HuH-7.5 (cell line): ENCODE data around the gene MAPK8IP3.
"Not testable (repeated sequence)": the region's sequence is repeated elsewhere in the genome, so short reads cannot be mapped to it uniquely, and the experiment has no call there.

Experiments used
- DNase-seq: peaks from one replicate; pipeline ENCODE4 v3.0.0; 2011; ENCODE audit warnings: low spot score

MAPK8IP3 gene

DNA sequence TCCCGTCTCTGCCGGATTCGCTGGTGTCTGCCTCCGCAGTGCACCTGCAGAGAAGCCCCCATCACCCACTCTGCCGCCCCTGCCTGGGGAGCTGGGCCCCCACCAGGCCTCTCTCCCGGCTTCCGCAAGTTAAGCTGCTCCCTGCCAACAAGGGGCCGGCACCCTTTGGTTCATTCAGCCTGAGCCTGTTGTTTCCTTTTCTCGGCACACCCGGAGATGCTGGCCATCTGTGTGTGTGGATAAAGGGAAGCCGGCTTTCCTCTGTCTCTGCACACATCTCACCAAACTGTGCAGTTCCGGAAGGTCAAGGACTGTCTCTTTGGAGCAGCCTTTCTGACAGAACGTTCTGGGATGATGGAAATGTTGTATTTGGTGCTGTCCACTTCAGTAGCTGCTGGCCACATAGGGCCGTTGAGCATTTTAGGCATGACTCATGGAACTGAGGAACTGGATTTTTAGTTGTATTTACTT, 6.8 kb downstream of the MAPK8IP3 start:
- DNase-seq = no peak

DNA sequence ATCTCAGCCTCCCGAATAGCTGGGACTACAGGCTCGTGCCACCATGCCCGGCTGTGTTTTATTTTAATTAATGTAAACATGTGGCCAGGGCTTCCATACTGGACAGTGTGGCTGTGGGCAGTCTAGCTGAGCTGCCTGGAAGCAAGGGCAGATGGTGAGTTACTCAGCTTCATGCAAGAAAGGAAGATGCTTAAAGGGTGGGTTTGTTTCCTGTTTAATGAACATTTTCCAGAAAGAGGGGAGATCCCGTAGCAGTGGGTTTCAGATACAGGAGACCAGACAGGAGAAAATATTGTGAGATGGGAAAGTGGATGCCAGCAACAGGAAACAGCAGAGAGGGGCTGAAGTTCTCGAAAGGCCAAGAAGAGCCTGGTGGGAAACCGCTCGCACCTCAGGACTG, 7.3 kb downstream of the MAPK8IP3 start:
- DNase-seq = no peak

DNA sequence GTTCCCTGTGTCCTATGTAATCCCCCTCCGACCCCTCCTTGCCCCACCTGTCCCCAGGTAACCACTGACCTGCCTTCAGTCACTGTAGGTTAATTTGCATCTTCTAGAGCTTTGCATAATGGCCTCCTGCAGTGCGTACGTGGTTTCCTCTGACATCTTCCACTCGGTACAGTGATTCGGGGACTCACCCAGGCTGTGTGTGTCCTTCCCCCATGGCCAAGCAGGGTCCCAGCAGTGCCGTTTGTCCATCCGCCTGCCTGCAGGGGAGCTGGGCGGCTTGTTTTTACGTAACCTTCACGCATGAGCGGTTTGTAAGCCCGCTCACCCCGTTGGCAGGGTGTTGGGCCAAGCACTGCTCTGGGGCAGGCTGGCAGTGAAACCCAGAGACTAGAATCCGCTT, 7.9 kb downstream of the MAPK8IP3 start:
- no peak for DNase-seq

DNA sequence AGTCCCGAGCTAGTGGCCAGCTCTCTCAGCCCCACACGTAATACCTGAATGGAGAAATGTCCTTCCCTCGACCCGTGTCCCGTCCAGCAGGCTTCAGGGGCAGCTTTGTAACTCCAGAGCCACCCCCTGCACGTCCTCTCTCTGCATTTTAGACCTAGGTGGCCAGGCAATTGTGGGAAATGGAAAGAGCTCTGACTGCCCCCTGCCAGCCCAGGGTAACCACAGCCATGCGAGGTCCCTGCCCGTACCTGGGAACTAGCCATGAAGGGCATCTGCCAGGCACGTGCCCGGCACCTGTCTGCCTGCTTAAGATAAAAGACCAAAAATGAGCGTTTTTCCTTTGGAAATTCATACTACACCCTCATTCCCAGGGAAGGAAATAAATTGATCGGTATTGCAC, 9.2 kb downstream of the MAPK8IP3 start:
- DNase-seq = no peak

DNA sequence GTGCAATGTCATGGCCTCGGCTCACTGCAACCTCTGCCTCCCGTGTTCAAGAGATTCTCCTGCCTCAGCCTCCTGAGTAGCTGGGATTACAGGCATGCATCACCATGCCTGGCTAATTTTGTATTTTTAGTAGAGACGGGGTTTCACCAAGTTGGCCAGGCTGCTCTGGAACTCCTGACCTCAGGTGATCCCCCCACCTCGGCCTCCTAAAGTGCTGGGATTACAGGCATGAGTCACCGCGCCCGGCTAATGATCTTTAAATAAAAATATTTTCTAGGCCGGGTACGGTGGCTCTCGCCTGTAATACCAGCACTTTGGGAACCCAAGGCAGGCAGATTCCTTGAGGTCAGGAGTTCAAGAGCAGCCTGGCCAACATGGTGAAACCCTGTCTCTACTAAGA, 12.2 kb downstream of the MAPK8IP3 start:
- not testable (repeated sequence) for DNase-seq

DNA sequence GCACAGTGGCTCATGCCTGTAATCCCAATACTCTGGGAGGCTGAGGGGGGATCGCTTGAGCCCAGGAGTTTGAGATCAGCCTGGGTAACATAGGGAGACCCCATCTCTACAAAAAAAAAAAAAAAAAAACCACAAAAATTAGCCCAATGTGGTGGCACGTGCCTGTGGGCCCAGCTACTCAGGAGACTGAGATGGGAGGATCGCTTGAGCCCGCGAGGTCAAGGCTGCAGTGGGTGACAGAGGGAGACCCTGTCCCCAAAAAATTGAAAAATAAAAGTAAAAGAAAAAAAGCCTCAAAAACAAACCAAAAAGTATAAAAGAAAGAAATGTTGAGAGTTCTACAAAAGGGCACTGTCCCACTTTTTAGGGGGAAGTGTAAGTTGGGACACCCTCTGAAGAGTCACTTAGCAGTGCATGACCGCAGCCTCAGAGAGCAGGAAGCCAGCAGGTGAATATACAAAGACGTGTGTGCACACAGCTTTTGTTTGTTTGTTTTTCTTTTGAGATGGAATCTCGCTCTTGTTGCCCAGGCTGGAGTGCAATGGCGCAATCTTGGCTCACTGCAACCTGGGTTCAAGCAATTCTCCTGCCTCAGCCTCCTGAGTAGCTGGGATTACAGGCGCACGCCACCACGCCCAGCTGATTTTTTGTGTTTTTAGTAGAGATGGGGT, 13.7 kb downstream of the MAPK8IP3 start:
- DNase-seq = peak; percentile 48

DNA sequence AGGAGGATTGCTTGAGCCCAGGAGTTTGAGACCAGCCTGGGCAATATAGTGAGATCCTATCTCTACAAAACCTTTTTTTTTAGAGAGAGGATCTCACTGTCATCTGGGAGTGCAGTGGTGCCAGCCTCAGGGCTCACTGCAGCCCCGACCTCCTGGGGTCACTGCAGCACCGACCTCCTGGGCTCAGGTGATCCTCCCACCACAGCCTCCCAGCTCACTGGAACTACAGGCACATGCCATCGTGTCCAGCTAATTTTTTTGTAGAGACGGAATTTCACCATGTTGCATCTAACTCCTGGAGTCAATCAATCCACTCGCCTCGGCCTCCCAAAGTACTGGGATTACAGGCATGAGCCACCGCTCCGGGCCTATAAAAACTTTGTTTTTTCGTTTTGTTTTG, 15.4 kb downstream of the MAPK8IP3 start:
- no peak for DNase-seq

DNA sequence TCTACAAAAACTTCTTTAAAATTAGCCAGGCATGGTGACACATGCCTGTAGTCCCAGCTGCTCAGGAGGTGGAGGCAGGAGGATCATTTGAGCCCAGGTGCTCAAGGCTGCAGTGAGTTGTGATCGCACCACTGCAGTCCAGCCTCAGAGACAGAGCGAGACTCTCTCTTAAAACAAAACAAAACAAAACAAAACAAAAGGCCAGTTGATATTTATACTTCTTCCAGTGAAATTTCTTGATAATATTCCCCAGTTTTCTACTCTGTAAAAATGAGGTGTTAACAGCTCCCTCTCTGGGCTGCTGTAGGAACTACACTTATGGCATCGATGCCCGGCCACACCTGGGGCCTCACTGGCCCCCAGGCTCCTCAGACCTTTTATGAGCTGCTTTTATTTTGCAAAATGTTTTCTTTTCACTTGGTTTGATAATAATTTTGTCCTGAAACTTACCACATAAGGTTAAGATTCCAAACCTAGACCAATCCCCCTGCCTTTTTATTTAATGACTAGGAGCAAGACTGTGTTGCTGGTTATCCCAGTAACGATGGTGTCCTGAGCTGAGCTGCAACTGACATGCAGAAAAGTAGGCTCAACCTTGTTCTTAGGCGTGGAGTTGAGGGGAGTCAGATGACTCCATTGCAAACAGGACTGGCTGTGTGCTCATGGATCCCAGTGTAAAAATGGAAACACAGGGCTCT, 17.6 kb downstream of the MAPK8IP3 start:
- peak; percentile 57 for DNase-seq

DNA sequence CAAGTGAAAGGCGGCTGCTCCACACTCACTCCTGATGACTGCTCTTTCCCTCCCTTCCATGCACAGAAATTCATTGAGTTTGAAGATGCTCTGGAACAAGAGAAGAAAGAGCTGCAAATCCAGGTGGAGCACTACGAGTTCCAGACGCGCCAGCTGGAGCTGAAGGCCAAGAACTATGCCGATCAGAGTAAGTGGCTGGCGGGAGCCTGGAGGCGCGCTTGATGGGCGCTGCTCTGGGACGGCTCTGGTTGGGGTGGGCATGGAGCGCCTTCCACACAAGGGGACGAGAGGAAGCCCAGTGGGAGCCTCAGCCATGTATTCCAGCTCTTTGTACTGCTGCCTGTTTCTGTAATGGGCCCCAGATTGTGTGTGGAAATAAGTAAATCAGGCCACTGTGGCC, 18.5 kb downstream of the MAPK8IP3 start:
- no peak for DNase-seq

DNA sequence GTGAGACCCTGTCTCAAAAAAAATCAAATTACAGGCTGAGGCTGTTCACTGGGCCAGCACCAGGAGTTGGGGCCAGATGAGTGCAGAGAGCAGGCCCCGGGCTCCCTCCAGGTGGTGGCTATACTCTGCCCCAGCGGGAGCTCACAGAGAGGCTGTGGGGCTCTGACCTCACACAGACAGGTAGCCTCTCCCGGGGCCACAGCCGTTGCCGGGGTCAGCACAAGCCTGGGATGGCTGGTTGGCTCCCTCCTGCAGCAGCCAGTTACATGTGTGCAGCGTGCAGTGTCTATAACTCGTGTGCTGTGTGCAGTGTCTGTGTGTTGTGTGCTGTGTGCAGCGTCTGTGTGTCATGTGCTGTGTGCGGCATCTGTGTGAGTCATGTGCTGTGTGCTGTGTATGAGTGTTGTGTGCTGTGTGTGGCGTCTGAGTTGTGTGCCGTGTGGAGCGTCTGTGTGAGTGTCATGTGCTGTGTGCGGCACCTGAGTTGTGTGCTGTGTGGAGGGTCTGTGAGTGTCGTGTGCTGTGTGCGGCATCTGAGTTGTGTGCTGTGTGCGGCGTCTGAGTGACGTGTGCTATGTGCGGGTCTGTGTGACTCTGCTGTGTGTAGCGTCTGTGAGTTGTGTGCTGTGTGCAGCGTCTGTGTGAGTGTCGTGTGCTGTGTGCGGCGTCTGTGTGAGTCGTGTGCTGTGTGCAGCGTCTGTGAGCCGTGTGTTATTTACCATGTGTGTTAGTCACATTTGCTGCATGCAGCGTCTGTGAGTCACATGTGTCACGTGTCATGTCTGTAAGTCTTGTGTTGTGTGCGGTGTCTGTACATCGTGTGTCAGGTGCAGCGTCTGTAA, 20.9 kb downstream of the MAPK8IP3 start:
- DNase-seq = no peak

DNA sequence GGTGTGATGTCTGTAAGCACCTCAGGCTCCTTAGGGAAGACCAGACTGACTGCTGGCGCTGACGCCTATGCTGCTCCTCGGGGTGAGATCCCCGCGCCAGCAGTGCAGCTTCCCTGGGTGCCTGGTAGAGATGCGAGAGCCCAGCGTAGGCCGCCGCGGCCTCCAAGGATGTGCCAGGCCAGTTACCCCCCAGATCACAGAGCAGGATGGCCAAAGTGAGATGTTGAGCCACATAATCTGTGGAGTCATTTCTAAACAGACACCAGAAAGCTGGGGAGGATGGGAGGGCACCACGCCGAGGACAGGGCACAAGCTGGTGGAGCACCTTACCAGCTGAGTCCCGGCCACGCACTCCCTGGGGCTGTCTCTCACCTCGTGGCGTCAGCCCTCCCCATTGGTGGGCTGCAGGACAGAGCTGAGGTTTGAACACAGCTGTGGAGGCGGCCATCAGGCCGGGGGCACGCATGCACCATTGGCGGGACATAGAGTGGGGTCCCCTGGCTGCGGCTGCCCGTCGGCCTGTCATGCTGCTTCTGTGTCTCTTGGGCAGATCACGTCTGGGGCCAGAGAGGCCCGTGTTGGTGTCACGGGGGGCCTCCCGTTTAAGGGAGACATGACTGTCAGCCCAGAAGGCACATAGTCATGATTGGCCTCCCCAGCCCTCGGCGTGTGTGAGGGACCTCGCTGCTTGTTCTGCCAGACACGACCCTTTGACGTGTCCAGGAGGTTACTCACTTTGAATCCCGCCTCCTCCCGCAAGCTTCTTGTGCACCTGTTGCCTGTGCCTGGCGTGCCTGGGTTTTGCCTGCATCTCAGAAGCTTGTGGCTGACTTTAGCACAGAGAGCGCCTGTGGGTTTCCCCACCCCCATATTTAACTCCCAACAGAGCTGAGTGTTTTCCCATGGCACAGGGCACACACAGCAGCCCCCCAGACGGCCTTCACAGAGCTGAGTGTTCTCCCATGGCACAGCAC, 21.9 kb downstream of the MAPK8IP3 start:
- no peak for DNase-seq

DNA sequence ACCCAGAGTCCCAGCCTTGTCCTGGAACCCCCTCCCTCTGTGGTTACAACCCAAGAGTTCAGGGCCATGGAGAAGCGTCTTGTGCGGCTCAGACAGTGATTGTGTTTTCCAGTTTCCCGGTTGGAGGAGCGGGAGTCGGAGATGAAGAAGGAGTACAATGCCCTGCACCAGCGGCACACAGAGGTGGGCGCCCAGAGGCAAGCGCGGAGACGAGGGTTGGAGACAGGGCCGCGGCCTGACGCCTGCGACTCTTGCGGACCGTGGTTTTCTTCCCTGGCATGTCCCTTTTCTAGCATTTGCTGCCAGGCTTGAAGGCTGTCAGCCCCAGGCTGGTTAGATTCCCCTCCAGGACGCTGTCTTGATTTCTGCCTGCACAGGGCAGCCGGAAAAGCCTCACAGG, 23.0 kb downstream of the MAPK8IP3 start:
- no peak for DNase-seq

DNA sequence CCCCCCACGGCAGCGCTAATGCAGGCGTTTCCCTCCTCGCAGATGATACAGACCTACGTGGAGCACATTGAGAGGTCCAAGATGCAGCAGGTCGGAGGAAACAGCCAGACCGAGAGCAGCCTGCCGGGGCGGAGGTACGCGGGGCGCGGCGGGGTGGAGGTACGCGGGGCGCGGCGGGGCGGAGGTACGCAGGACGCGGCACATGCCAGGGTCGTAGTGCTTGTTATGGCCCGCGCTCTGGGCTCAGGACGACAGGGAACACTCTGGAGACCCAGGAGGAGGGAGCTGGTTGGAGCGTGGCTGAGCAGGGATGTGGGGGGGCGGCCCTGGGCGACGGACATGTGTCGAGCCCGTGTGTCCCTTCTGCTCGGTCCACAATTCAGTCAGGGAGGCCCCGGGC, 23.4 kb downstream of the MAPK8IP3 start:
- no peak for DNase-seq

DNA sequence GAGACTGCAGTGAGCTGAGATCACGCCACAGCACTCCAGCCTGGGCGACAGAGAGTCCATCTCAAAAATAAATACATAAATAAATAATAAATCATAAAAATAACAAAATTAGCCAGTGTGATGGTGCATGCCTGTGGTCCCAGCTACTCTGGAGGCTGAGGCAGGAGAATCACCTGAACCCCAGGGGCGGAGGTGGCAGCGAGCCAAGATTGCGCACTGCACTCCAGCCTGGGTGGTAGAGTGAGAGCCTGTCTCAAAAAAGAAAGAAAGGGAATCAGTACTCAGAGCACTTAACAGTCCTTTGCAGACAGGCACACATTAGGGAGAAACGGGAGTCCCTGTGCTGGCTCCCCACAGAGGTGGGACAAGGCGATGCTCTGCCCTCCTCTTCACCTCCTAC, 25.1 kb downstream of the MAPK8IP3 start:
- DNase-seq = no peak

DNA sequence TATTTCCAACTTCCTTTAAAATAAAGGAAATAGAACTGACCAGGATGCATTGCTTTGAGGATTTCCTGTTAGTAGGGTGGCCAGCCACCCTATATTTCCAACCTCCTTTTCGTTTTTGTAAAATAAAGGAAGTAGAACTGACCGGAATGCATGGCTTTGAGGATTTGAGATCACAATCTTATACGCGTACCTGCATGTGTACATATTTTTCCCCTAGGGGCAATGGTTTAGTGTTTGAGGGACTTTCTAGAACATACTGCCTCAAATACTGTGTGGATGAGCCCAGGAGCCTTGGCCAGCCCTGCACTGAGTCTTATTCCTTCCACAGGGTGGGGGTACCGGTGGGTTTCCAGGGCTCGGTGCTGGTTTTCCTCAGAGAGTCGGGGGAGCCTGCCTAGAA, 25.6 kb downstream of the MAPK8IP3 start:
- DNase-seq = no peak

DNA sequence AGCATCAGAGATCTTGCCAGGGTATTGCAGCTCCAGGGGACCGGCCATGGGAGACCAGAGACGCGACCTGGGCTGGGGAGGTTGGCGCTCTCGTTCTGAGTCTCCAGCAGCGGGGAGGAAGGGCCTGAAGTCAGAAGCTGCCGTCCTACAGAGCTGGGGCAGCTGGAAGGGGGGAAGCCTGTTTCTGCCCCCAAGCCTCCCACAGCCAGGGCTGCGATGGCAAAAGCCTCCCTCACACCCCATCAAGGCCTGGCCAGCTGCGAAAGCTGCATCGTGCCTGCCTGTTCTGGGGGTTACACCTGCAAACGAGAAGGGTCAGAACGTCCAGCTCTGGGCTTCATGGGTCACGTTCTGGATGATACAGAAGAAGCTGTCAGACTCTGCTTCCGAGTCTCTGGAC, 26.1 kb downstream of the MAPK8IP3 start:
- no peak for DNase-seq

DNA sequence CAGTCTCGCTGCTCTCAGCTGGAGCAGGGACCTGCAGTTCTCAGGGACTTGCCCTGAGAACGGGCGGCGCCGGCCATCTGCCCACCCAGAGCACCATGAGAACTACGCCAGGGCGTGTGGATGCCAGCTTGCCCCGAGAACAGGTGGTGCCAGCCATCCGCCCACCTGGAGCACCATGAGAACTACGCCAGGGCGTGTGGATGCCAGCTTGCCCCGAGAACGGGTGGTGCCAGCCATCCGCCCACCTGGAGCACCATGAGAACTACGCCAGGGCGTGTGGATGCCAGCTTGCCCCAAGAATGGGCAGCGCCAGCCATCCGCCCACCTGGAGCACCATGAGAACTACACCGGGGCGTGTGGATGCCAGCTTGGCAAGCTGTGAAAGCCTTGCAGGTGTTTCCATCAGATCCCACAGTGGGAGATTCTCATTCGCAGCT, 26.6 kb downstream of the MAPK8IP3 start:
- not testable (repeated sequence) for DNase-seq

DNA sequence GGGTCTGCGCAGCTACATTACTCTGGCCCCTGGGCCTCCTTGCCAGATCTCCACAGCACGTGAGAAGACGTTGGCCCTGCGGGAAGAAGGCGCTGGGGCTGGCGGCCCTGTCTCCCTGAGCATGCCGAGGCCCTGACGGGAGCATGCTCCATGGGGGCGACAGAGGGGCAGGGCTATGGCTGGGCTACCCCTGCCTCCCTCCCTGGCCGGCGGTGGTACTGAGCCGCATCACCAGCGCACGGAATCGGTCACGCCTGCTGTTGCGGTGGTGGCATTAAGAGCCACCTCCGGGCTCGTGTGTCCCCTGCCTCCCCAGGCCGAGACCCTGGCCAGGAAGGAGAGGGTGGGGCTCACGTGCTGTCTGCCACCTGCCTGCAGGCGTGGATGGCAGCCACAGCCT, 28.1 kb downstream of the MAPK8IP3 start:
- no peak for DNase-seq

DNA sequence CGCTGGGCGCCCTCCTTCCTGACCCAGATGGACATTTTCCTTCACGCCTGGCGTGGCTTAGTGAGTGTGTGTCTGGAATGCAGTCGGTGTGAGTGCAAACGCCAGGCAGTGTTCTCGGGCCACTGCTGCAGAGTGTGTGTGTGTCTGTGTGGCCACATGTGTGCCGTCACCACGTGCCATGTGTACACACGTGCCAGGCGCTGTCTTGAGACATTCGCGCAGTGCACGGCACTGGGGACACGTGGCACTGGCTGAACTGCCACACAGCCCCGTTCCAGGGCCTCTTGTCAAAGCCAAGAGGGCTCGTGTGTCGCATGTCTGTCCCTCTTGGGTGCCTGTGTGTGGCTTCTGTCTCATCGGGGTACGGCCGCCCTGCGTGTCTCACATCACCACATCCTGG, 28.8 kb downstream of the MAPK8IP3 start:
- DNase-seq = no peak

DNA sequence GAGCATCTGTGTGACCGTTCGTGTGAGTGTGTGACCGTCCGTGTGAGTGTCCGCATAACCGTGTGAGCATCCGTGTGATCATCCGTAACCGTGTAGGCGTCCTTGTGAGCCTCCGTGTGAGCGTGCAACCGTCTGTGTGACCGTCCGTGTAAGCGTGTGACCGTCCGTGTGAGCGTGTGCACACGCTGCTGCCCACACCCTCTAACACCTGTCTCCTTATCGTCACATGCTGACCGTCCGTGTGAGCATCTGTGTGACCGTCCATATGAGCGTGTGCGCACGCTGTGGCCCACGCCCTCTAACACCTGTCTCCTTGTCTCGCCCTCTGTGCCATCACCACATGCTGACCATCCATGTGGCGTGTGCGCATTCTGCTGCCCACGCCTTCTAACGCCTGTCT, 34.2 kb downstream of the MAPK8IP3 start:
- DNase-seq = no peak

DNA sequence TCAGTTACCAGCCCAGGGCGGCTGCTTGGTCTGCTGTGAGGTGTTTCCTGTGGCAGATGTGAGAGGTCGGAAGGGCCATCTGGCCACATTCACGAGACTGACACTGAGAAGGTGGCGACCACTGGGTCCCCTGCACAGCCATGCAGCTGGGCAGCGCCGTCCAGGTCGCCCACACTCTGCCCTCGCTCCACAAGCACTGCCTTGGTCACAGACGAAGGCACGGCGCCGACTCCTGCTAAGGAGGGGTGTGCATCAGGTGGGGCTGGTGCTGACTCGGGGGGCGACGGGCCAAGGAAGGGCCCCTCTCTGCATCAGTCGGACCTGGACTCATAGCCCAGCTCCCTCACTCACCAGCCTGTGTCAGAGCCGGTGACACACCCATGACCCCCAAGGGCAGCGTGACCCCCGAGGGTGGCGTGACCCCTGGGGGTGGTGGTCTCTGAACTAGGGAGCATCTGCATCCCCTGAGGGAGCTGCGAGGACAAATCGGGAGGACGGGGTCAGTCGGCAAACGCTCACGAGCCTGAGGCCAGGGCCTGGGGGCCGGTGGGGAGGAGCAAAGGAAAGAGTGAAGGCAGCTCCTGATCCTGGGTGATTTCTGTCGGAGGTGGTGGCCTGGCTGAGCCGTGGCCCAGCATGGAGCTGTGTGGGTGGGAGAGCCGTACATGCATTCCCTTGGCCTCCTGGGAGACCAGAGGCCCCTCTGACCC, 34.9 kb downstream of the MAPK8IP3 start:
- no peak for DNase-seq
